Stimulated activated CD4-positive, alpha-beta T cell treated with anti-CD3 and anti-CD28 coated beads, Interleukin-15, amount 100 ng/mL, for 24 hours (primary cell): Measurements from ENCODE around the gene GJB5.

Experiments
- DNase-seq: peaks from one replicate; pipeline ENCODE4 v3.0.0-alpha.2; 2020

GJB5 gene

GRCh38 chr1:34777519-34778321 is 22.9 kb downstream of the GJB5 start:
- no peak for DNase-seq

GRCh38 chr1:34778381-34778780 is 23.5 kb downstream of the GJB5 start:
- DNase-seq, result no peak

GRCh38 chr1:34779005-34779404 is 24.2 kb downstream of the GJB5 start:
- no peak for DNase-seq

GRCh38 chr1:34779526-34779925 is 24.7 kb downstream of the GJB5 start:
- no peak for DNase-seq

GRCh38 chr1:34779962-34780361 is 25.1 kb downstream of the GJB5 start:
- no peak for DNase-seq

DNA sequence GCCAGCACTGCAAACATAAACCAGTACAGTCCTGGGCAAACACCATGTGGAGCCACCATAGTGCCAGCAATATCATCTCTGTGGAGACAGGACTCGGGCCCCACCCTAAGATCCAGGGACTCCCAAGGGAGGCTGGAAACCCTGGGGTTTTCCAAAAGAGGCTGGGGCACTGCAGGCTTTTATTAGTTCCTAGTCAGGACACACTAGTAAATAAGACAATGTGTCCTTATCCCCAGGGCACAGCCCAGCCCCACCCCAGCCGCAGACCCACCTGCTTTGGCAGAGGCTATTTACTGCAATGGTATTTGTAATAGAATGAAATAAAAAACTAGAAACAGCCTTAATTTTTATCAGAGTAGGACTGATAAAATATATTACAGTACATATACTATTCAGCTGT is 25.7 kb downstream of the GJB5 start:
- no peak for DNase-seq

DNA sequence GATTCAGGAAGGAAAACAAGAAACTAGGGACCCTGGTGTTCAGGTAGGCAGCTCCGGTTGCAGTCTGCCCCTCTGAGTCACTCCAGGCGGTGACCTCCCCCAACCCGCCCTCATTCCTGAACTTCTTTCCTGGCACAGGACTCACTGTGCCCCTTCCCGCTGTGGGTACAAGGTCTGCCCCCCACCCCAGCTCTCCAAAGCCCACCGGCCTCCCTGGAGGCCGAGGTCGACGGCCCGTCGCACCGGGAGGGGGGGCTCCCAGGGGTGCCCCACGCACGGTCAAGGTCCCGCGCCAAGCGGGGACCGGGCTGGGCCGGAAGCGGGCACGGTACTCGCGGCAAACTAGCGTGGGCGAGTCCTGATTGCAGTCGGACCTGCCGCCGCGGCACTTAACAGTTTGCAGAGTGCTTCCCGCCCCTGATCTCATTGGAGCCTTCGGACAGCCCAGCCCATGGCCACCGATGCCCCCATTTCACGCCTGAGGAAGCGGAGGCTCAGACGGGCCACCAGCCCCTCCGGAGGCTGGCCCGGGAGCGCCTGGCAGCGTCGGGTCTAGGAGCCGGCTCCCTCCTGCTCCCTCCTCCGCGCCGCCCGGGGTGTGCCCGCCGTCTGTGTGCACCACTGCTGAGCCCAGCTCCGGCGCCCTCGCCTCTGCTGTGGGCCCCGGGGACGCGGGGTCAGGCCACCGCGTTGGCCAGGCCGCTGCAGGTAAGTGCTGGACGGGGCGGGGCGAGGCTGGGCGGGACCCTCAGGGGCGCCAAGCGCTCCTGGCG is 26.4 kb downstream of the GJB5 start, which contains the start of gene GJB3:
GJB3 (plus strand) TSS at position 144 of the 773 bp plus-strand sequence. CDS start 3,549 bp downstream, outside the sequence.
- peak; percentile 37 for DNase-seq

- DNase-seq, result no peak
These were observed 27.1 kb downstream of the GJB5 start for GRCh38 chr1:34781844-34782391.

GRCh38 chr1:34784751-34785221 is 29.9 kb downstream of the GJB5 start:
- no peak for DNase-seq

- no peak for DNase-seq
These were observed 30.5 kb downstream of the GJB5 start for GRCh38 chr1:34785231-34785874.

GRCh38 chr1:34785875-34786470 is 31.1 kb downstream of the GJB5 start:
- DNase-seq, result no peak

DNA sequence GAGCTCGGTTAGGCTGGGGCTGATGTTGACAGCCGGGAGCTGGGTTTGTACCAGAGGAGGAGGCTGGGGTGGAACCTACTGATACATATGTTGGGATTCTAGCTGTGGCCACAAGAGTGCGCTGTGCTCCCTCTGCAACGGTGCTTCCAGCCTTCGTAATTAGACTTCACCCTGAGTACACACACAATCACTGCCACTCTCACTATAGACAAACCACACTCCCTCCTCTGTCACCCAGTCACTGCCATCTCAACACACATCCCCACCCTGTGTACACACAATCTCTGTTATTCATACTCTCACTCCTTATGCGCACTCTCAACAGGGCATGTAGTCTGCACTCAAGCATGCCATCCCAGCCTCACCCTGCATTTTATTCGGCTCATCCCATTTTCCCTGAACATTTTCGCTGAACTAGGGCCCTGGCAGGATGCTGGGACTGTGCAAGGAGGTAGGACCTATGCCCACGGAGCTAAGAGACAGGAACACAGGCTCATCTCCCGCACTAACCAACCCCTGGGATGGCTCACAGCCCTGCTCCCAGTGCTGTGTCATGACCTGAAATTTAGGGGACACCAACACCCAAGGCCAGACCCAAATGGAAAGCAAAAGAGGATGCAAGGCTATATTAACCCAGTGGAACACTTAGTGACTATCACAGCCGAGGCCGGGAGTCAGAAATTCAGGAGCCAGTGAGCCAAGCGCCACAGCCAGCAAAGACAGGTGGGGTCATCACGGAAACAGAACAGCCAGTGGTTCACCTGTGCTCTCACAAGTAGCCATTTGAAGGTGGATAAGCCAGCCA is 31.9 kb downstream of the GJB5 start:
- peak; percentile 78 for DNase-seq

- peak; percentile 15 for DNase-seq
These were observed 32.9 kb downstream of the GJB5 start for GRCh38 chr1:34787461-34788420.

- DNase-seq, result no peak
These were observed 36.1 kb downstream of the GJB5 start for GRCh38 chr1:34790985-34791384.

DNA sequence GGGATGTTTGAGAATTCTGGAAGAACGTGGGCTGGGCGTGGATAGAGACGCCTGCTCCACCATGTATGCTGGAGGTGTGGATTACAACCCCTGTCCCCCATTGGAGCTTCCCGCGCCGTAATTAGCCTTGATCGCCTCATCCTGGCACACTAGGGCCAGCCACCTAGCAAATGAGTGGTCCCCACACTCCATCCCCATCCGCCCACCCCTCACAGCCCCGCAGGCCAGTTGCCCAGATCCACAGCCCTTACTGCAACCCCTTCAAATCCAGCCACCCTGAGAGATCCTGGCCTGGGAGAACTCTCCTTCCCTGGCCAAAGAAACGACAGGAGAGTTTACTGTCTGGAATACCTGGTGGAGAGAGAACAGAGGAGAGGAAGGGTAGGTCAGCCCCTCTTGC is 37.6 kb downstream of the GJB5 start:
- DNase-seq, result no peak

DNA sequence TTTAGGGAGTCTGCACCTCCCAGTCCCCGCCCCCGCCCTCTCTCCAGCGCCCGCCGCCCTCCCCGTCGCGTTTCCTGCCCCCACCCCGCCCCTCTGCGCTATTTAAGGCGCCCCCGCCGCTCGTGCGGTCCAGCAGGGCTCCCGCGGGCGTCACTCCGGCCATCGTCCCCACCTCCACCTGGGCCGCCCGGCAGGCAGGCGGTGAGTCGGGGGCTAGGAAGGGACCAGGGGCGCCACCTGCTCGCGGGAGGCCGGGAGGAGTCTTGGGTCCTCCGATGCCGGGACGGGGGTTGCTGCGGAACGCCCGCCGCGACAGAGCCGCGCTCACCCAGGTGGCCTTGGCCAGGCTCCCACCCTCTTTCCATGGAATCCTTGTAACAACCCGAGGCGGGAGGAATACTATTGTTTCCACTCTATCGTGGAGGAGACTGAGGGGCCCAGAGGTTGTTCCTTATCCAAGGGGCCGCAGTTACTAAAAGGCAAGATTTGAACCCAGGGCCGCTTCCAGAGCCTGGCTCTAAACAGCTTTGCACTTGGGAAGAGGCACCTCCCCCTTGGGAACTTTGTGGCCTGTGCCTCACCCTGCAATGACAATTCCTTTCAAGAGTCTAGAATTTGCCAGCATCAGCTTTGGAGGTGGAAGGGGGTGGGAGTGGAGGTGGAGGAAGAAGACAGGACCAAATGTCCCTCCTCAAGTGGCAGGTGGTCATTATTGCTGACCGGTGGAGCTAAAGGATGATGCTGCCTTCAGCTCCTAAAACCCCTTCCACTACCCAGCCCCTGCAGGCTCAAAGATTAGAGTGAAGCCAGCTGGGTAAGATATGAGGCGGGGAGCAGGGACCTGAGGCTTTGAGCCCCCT is 38.3 kb downstream of the GJB5 start, which contains the start of gene GJA4:
GJA4 (plus strand) TSS at position 132 of the 860 bp plus-strand sequence. CDS start 1,215 bp downstream, outside the sequence.
- DNase-seq, result peak; percentile 11

DNA sequence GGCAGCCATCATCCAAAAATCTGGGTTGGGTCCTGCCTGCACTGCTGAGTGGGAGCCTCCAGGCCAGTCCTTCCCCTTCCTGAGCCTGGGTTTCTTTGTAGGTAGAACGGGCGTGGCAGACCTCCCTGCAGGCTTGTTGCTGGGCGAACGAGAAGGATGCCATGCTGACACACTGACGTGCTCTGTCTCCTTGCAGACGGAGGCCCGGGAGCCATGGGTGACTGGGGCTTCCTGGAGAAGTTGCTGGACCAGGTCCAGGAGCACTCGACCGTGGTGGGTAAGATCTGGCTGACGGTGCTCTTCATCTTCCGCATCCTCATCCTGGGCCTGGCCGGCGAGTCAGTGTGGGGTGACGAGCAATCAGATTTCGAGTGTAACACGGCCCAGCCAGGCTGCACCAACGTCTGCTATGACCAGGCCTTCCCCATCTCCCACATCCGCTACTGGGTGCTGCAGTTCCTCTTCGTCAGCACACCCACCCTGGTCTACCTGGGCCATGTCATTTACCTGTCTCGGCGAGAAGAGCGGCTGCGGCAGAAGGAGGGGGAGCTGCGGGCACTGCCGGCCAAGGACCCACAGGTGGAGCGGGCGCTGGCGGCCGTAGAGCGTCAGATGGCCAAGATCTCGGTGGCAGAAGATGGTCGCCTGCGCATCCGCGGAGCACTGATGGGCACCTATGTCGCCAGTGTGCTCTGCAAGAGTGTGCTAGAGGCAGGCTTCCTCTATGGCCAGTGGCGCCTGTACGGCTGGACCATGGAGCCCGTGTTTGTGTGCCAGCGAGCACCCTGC is 39.3 kb downstream of the GJB5 start:
- no peak for DNase-seq

- DNase-seq, result no peak
These were observed 39.9 kb downstream of the GJB5 start for GRCh38 chr1:34794790-34795180.

- no peak for DNase-seq
These were observed 41.1 kb downstream of the GJB5 start for GRCh38 chr1:34795916-34796315.
